Gastroesophageal sphincter (tissue), 3 donors: Measurements from ENCODE around the gene ANTXR2.

Experiments used
- CTCF ChIP-seq, 4 experiments: fragments of 200-600 bp in 2 of 4; fragments of 450-650 bp in 2 of 4; sonication (generic) in 1 of 4; IDR thresholded peaks; one replicate each; pipeline ENCODE4 v1.5.1; 2017 to 2019; ENCODE audit warnings: antibody characterized with exemption in 4 of 4, mild to moderate bottlenecking in 2 of 4, moderate library complexity in 2 of 4
- EP300 ChIP-seq: sonication (generic); formaldehyde crosslinking; IDR thresholded peaks from one replicate; pipeline ENCODE4 v1.6.1; 2017; ENCODE audit warnings: antibody characterized with exemption, mild to moderate bottlenecking
- POLR2A ChIP-seq, 2 donors: fragments of 450-650 bp; IDR thresholded peaks; one replicate each; pipeline ENCODE4 v1.6.1; 2017; ENCODE audit warnings: antibody characterized with exemption in 2 of 2, mild to moderate bottlenecking in 2 of 2, moderate library complexity in 1 of 2
- POLR2AphosphoS5 ChIP-seq: sonication (generic); formaldehyde crosslinking; IDR thresholded peaks from one replicate; pipeline ENCODE4 v1.6.1; 2017; ENCODE audit warnings: antibody characterized with exemption

GRCh38 chr4:80033581-80033980, 39.4 kb downstream of the ANTXR2 start:
- TF ChIP-seq EP300 (no peak), CTCF (IDR thresholded peaks at IDR 0.05) (peak in 1 of 4 experiments; percentile 12), POLR2A (IDR thresholded peaks at IDR 0.05) (no peak), POLR2AphosphoS5 (no peak)
